Natural killer cell (primary cell): ENCODE measurements around the gene GNPNAT1. TPM values are rescaled to one million over a fixed set of nuclear protein-coding genes. Genes with fewer than 3 reads are reported as not detected.

Experiments used
- ATAC-seq, 3 donors: fragments of 150-1000 bp in 2 of 3; fragments of 200-7000 bp in 1 of 3; cut with Tn5 transposase; 1 replicate in 1 of 3; 2 replicates in 2 of 3; pipeline ENCODE4 v1.10.0; 2021; ENCODE audit warnings: mild to moderate bottlenecking in 2 of 3, moderate library complexity in 2 of 3
- DNase-seq, 2 donors: peaks; one replicate each; pipeline versions ENCODE4 v3.0.0 to v3.0.0-alpha.2; 2013 to 2021; ENCODE audit warnings: mixed read lengths in 1 of 2
- H3K27ac ChIP-seq: one replicate; pipeline ENCODE4 v1.5.1; 2013; ENCODE audit warnings: mild to moderate bottlenecking, low read length
- H3K27me3 ChIP-seq: one replicate; pipeline ENCODE4 v1.6.1; 2013; ENCODE audit warnings: low read length; ENCODE audit not compliant: control insufficient read depth, insufficient read depth
- H3K36me3 ChIP-seq: one replicate; pipeline ENCODE4 v1.6.1; 2013; ENCODE audit warnings: low read length; ENCODE audit not compliant: control insufficient read depth, insufficient read depth
- H3K4me1 ChIP-seq: one replicate; pipeline ENCODE4 v1.6.1; 2013; ENCODE audit warnings: low read length; ENCODE audit not compliant: control insufficient read depth, insufficient read depth
- H3K4me3 ChIP-seq: one replicate; pipeline ENCODE4 v1.5.1; 2013; ENCODE audit warnings: low read length
- H3K9me3 ChIP-seq: one replicate; pipeline ENCODE4 v1.6.1; 2013; ENCODE audit warnings: low read length; ENCODE audit not compliant: control insufficient read depth, insufficient read depth
- H3K27ac Mint-ChIP-seq, 2 donors: one replicate each; pipeline ENCODE4 v1.8.0; 2022; ENCODE audit warnings: mild to moderate bottlenecking in 2 of 2, mixed read lengths in 2 of 2, moderate library complexity in 1 of 2
- H3K27me3 Mint-ChIP-seq, 2 donors: one replicate each; pipeline ENCODE4 v1.8.0; 2022; ENCODE audit warnings: low read depth in 2 of 2, mixed read lengths in 2 of 2
- H3K36me3 Mint-ChIP-seq: one replicate; pipeline ENCODE4 v1.8.0; 2022; ENCODE audit warnings: mixed read lengths
- H3K4me1 Mint-ChIP-seq, 2 donors: one replicate each; pipeline ENCODE4 v1.8.0; 2022; ENCODE audit warnings: mixed read lengths in 2 of 2
- H3K4me3 Mint-ChIP-seq: one replicate; pipeline ENCODE4 v1.8.0; 2022; ENCODE audit warnings: mild to moderate bottlenecking, moderate library complexity, mixed read lengths
- H3K9me3 Mint-ChIP-seq, 2 donors: one replicate each; pipeline ENCODE4 v1.8.0; 2022; ENCODE audit warnings: mixed read lengths in 2 of 2
- WGBS: methylation state at CpG from one replicate; pipeline ENCODE4 v1.1.7; 2013; ENCODE audit warnings: missing lambda C conversion rate; ENCODE audit not compliant: insufficient coverage; 5-methylcytosine and 5-hydroxymethylcytosine counted together
- intact Hi-C: fragments of 100-400 bp; cut with micrococcal nuclease; formaldehyde crosslinking; loops from one replicate; pipeline ENCODE4 v1.14.2; 2022
- total RNA-seq, 4 donors: library from RNA; stranded (reverse); fragments of 120-200 nt in 1 of 4; gene quantifications; one replicate each; pipeline versions ENCODE4 v1.2.3 to v1.2.4, GENCODE V29; 2013 to 2022
- TF ChIP-seq, protein P1 (sequence below): fragments of 200-600 bp; IDR thresholded peaks from one replicate; pipeline ENCODE4 v1.8.0; 2022; ENCODE audit warnings: antibody characterized with exemption

GNPNAT1 gene
- total RNA-seq, 3 donors from 2014 or later (not counting 1 experiment from before 2014, with no cell fraction given): 5.6 to 7.5 (median 7.0) TPM

DNA sequence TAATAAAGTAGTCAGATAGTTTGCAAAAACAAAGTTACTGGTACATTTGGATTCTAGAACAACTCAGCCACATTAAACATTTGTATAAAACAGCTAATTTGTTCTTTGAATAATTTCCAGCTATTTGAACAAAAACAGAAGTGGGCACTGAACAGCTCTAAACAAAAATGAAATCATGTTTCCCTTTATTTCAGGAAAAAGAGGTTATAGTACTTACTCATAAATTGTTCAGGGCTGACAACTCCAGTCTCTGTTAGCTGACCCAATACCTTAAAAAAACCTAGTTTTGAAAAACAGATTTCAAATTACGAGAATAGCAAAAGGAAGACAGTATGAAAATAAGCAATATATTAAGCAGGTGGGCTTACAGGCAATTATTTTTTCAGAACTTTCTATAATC is 8.2 kb downstream of the GNPNAT1 start:
- Histone ChIP-seq H3K27me3 (no peaks in the 10 kb centered on the region), H3K4me3 (no peak overlapping the region), H3K27ac (no peak overlapping the region), H3K4me1 (no peaks in the 10 kb centered on the region), H3K9me3 (no peaks in the 10 kb centered on the region), H3K36me3 (peaks cover 17% of the 10 kb centered on the region)
- Mint-ChIP-seq H3K4me3 (no peak overlapping the region), H3K36me3 (no peaks in the 10 kb centered on the region), H3K9me3 (no peaks in the 10 kb centered on the region), H3K27me3 (no peaks in the 10 kb centered on the region), H3K27ac (no peak overlapping the region), H3K4me1 (peaks cover 3 to 4% of the 10 kb centered on the region in 2 donors)
- DNase-seq (no peak), ATAC-seq (no peak)
- intact Hi-C loops: no loop called here
- WGBS: no CpG with 5 or more reads among the region's 1 CpG
- TF ChIP-seq, protein P1, sequence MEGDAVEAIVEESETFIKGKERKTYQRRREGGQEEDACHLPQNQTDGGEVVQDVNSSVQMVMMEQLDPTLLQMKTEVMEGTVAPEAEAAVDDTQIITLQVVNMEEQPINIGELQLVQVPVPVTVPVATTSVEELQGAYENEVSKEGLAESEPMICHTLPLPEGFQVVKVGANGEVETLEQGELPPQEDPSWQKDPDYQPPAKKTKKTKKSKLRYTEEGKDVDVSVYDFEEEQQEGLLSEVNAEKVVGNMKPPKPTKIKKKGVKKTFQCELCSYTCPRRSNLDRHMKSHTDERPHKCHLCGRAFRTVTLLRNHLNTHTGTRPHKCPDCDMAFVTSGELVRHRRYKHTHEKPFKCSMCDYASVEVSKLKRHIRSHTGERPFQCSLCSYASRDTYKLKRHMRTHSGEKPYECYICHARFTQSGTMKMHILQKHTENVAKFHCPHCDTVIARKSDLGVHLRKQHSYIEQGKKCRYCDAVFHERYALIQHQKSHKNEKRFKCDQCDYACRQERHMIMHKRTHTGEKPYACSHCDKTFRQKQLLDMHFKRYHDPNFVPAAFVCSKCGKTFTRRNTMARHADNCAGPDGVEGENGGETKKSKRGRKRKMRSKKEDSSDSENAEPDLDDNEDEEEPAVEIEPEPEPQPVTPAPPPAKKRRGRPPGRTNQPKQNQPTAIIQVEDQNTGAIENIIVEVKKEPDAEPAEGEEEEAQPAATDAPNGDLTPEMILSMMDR: no peak

DNA sequence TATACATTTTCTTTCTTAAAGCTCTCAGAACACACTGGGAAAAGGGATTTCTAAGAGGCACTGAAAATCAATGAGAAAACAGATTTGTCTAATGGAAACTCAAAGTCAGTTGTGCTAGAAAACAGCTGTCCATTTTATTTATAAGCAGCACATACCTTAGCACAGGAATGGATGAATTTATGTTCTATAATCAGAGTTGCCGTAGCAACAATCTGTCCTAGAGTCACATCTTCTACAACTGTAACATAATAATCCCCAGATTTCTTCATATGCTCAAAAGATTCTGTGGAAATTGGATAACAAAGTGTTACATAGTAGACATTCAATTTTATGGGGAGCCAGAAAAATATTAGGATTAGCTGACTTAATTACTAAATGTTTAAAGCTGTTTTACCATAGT is 9.8 kb downstream of the GNPNAT1 start:
- Histone ChIP-seq H3K4me3 (no peak overlapping the region), H3K9me3 (no peaks in the 10 kb centered on the region), H3K4me1 (no peaks in the 10 kb centered on the region), H3K27ac (no peak overlapping the region), H3K36me3 (peaks cover 23% of the 10 kb centered on the region), H3K27me3 (no peaks in the 10 kb centered on the region)
- H3K9me3 Mint-ChIP-seq: no peaks in the 10 kb centered on the region
- H3K27ac Mint-ChIP-seq: no peak overlapping the region
- H3K27me3 Mint-ChIP-seq: no peaks in the 10 kb centered on the region
- no CpG with 5 or more reads among the region's 1 CpG for WGBS
- TF ChIP-seq, protein P1: no peak
- no peak overlapping the region for H3K4me3 Mint-ChIP-seq
- DNase-seq (no peak), ATAC-seq (no peak)
- intact Hi-C loops: no loop called here
- H3K36me3 Mint-ChIP-seq: no peaks in the 10 kb centered on the region
- no peaks in the 10 kb centered on the region for H3K4me1 Mint-ChIP-seq

DNA sequence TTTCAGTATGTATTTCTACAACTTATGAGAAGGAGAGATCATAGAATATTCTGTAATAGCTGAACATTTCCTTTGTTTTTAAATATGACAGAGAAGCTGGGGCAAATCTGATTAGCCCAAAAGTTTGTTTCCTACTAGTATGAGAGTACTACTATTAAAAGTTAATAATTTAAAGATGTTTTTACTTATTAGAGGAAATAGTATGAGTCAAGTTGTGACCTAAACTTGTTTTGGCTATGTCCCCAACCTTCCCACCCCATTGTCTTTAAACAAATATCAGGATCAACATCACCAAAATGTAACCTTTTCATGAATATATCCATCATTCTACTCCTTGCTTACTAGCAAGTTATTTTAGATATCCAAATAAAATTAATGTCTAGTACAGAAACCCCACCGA is 10.5 kb downstream of the GNPNAT1 start:
- ATAC-seq (no peak), DNase-seq (no peak)
- H3K4me1 Mint-ChIP-seq: no peaks in the 10 kb centered on the region
- H3K36me3 Mint-ChIP-seq: no peaks in the 10 kb centered on the region
- Histone ChIP-seq H3K36me3 (peaks cover 23% of the 10 kb centered on the region), H3K27me3 (no peaks in the 10 kb centered on the region), H3K27ac (no peak overlapping the region), H3K4me3 (no peak overlapping the region), H3K4me1 (no peaks in the 10 kb centered on the region), H3K9me3 (no peaks in the 10 kb centered on the region)
- TF ChIP-seq, protein P1: no peak
- intact Hi-C loops: no loop called here
- H3K4me3 Mint-ChIP-seq: no peak overlapping the region
- no peaks in the 10 kb centered on the region for H3K9me3 Mint-ChIP-seq
- 100% methylated on average over 1 of the region's 1 CpG for WGBS
- no peak overlapping the region for H3K27ac Mint-ChIP-seq
- no peaks in the 10 kb centered on the region for H3K27me3 Mint-ChIP-seq

DNA sequence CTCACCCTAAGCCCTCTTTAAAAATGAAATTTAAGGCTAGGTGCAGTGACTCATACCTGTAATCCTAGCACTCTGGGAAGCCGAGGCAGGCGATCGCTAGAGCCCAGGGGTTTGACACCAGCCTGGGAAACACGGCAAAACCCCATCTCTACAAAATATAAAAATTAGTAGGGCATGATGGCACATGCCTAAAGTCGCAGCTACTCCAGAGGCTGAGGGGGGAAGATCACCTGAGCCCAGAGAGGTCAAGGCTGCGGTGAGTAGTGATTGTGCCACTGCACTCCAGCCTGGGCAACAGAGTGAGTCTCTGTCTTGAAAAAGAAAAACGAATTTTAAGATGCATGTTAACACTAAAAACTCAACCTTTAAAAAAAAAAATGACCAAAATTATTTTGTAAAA is 12.7 kb downstream of the GNPNAT1 start:
- Mint-ChIP-seq H3K27ac (no peak overlapping the region), H3K4me1 (no peaks in the 10 kb centered on the region), H3K27me3 (no peaks in the 10 kb centered on the region), H3K4me3 (no peak overlapping the region), H3K9me3 (no peaks in the 10 kb centered on the region), H3K36me3 (peaks cover 5% of the 10 kb centered on the region)
- H3K27me3 ChIP-seq: no peaks in the 10 kb centered on the region
- no peaks in the 10 kb centered on the region for H3K4me1 ChIP-seq
- H3K36me3 ChIP-seq: peaks cover 40% of the 10 kb centered on the region
- TF ChIP-seq, protein P1: no peak
- ATAC-seq (no peak), DNase-seq (no peak)
- H3K9me3 ChIP-seq: no peaks in the 10 kb centered on the region
- H3K4me3 ChIP-seq: no peak overlapping the region
- 88% methylated on average over 4 of the region's 7 CpGs for WGBS
- no peak overlapping the region for H3K27ac ChIP-seq
- intact Hi-C loops: no loop called here
